Skeletal muscle cell (primary cell): ENCODE measurements around the gene LRRC8E.
"Not testable (repeated sequence)": the region's sequence is repeated elsewhere in the genome, so short reads cannot be mapped to it uniquely, and the experiment has no call there.

Source experiments
- DNase-seq: peaks from one replicate; pipeline ENCODE4 v3.0.0-alpha.2; 2010; ENCODE audit warnings: low read depth
- H3K4me3 ChIP-seq: 2 replicates; pipeline ENCODE4 v1.5.1; 2011; ENCODE audit warnings: low read depth, mild to moderate bottlenecking, control low read depth, low read length, moderate library complexity

The LRRC8E gene

DNA sequence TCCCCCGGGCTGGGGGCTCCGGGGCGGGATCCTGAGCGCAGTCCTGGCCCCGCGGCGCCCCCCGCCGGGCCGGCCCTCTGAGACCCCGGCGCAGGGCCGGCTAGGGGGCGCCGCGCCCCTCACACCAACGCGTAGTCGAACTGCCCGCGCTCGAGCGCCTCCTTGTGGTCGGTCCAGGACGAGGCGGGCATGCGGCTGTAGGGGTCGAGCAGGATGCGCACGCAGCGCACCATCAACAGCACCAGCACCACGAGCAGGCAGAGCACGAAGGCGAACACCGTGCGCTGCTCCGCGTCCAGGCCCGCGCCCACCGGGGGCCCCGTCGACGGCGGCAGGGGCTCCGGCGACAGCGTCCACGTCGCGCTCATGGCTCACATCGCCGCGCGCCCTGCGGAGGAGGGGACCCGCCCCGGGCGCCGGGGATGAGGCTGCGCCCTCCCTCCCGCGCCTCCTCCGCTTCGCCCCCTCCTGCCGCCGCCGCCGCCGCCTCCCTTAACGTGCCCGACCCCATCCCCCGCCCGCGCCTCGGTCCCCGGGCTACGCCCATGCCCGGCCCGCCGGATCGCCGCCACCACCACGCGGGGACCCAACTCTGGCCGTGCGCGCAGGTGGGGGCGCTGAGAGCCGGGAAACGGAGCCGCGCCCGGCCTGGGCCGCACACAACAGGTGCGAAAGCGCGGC, 37.0 kb downstream of the LRRC8E start:
- DNase-seq, result no peak
- H3K4me3 ChIP-seq, result peak overlapping the region; percentile 48

GRCh38 chr19:7926021-7926726, 37.9 kb downstream of the LRRC8E start, which contains the start of gene CTXN1:
CTXN1 (minus strand) TSS chr19:7926135; CDS start chr19:7925538, 597 bp downstream.
- DNase-seq, result no peak
- H3K4me3 ChIP-seq, result peak within 1 kb of the TSS; percentile 55

- no peak for DNase-seq
- no peak overlapping the region for H3K4me3 ChIP-seq
Observed at GRCh38 chr19:7926727-7927604, 38.7 kb downstream of the LRRC8E start.

DNA sequence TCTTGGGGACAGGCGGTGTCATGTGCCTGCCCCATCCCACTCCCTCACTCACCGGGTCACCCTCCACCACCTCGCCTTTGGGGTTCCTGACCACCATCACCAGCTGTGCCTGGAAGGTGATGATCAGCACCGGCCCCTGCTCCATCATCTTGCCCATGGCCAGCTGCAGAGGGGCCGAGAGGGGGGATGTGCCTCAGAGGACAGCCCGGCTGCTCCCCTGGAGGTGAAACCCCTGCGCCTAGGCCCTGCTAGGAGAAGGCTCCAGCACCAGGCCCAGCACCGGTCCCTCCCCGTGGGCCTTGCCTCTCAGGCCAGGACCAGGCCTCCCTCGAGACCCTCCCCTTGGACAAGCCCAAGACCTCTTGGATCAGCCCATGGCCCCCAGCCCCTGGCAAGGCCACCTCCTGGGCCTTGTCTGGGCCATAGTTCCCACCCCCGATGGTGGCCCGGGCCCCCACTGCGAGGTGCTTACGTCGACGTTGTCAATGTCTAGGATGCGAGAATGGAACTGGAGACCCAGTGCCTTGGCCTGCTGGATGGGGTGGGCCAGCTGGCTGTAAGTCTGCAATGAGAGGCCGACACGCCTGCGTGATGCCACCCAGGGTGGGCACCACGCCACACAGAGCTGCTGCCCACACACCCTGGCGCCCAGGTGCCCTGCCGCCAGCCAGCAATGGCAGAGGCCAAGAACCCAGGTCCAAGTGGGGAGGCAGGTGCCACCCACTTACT, 39.5 kb downstream of the LRRC8E start:
- no peak for DNase-seq

GRCh38 chr19:7928334-7928706, 40.0 kb downstream of the LRRC8E start:
- H3K4me3 ChIP-seq, result no peak overlapping the region
- no peak for DNase-seq

More for the DNA sequence above, 39.5 kb downstream of the LRRC8E start:
- no peak overlapping the region for H3K4me3 ChIP-seq

DNA sequence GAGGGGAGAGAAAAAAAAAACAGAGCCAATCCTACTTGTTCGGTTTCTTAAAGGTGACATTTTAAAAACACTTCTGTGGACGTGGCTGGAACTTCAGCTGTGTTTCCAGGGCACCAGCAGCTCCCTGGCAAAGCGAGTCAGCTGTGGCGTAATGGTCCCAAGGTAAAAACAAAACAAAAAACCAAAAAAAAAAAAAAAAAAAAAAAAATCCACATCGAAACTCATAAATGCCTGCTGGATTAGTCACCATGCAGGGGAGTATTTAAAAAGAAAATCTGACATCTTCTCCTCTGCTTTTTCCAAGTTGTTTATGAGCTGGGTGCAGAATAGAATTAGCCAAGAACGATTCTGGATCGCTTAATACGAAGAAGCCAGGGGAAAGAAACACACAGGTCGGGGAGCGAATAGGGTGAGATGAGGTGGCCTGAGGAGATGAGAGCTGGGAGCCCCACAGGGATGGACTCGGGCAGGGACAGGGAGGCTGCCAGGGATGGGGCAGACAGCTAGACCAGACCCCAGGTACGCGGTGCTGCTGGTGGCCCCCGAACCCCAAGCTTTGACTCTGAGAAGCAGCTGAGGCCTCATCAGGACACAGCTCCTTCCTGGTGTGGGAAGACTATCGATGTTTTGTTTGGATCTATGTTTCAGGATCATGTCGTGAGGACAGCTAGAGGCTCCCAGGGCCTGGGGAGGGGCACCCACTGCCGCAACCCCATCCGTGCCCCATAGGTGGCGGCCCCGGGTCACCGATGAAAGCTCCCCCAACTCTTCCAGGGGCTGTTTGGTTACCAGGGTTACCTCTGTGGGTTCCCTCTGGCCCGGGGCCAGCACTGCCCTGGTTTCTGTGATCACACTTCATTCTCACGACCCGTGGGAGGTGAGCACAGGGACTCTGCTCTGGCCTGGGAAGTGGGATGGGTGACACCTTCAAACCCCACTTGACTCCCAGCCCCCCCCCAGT, 40.7 kb downstream of the LRRC8E start:
- no peak overlapping the region for H3K4me3 ChIP-seq
- peak; percentile 44 for DNase-seq

- not testable (repeated sequence) for H3K4me3 ChIP-seq, DNase-seq
Observed at GRCh38 chr19:7930030-7930429, 41.7 kb downstream of the LRRC8E start.

- H3K4me3 ChIP-seq, result no peak overlapping the region
- DNase-seq, result no peak
Observed at GRCh38 chr19:7930765-7931164, 42.5 kb downstream of the LRRC8E start.

DNA sequence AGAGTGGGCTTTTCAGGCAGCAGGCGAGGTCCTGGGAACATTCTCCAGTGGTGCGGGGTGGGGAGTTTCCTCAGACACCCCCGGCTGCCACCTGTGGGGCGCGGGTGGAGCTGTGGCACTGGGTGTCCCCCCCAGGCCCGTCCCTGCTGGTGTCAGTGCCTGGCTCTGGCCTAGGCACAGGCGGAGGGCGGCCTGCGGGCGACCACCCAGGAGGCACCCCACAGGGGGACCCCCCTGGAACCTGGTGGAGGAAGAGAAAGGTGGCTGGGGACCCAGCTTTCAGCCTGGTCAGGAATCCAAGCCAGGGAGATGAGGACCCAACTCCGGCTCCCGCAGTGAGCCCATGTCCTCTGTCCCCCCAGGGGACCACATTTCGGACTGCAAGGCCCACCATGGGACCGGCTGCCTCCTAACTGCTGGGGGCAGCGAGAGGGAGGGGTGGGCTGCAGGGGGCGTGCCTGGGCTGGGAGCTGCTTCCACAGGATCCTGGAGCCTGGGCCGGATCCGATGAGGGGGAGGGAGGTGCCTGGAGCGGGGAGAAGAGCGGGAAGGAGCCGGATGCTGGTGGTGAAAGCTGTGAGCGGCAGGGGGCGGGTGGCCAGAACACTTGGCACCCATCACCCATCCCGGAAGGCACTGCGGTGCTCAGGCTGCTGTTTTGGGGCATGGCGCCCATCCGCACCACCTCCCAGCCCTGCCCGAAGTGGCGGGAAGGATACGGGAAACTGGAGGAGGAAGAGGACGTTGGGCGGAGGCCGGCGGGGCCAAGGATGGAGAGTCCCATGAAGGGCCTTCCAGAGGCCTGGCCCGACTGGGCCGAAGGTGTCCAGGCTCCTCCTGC, 43.1 kb downstream of the LRRC8E start:
- DNase-seq, result no peak
- H3K4me3 ChIP-seq, result no peak overlapping the region

GRCh38 chr19:7932276-7932929, 44.1 kb downstream of the LRRC8E start:
- H3K4me3 ChIP-seq, result no peak overlapping the region
- no peak for DNase-seq

DNA sequence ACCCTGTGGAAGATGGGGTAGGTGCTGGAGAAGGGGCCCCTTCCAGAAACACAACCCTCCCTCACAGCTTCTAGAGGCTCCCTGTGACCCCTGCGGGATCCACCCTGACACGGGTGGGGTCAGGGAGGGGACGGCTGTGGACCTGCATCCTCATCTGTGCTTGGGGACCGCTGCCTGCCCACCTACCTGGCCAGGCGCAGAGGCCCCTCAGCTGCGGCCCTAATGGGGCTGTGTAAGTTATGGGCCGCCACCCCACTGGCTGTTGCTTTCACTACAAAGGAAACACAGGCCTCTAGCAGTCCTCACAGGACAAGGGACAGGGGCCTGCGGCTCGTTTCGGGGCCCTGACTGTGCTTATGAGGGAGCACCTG, 44.6 kb downstream of the LRRC8E start:
- no peak for DNase-seq
- no peak overlapping the region for H3K4me3 ChIP-seq

GRCh38 chr19:7933411-7933810, 45.1 kb downstream of the LRRC8E start:
- no peak overlapping the region for H3K4me3 ChIP-seq
- no peak for DNase-seq

- H3K4me3 ChIP-seq, result no peak overlapping the region
- no peak for DNase-seq
Observed at GRCh38 chr19:7933828-7934725, 45.8 kb downstream of the LRRC8E start.

DNA sequence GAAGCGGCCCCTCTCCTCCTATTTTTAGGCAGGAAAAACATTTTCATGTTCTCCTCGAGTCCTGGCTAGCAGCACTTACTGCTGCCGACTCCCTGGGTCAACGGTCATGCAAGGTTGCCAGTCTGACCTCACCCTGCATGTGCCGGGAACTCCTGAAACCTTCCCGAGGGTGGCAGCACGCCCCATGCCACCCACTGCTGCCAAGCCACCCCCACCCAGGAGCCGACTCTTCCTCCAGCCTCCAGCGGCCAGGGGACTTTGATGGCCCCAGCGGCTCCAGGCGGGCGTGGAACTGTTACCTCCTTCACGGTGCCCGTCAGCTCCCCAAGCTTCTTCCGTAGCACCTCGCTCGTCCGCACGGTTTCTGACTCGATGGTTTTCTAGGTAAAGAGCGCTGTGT, 46.5 kb downstream of the LRRC8E start:
- no peak overlapping the region for H3K4me3 ChIP-seq
- no peak for DNase-seq

GRCh38 chr19:7940841-7941240, 52.5 kb downstream of the LRRC8E start:
- no peak overlapping the region for H3K4me3 ChIP-seq
- DNase-seq, result no peak

DNA sequence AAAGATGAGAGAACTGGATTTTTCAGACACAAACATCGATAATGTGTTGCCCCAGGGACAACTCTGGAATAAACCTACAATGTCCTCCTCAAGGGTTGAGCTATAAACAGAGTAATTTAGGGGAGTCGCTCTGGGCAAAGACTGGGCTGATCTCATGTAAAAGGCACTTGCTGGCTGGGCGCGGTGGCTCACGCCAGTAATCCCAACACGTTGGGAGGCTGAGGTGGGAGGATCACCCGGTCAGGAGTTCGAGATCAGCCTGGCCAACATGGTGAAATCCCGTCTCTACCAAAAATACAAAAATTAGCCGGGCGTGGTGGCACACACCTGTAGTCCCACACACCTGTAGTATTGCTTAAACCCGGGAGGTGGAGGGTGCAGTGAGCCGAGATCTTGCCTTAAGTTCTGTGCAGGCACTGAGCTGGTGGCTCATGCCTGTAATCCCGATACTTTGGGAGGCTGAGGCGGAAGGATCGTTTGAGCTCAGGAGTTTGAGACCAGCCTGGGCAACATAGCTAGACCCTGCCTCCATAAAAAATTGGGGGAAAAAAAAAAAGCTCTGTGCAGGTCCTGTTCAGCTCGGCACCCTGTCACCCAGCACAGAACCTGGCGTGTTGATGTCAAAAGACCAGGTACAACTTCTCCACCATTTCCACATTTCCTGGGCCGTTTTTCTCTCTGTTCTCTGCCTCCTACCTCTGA, 53.7 kb downstream of the LRRC8E start:
- H3K4me3 ChIP-seq, result peak overlapping the region; percentile 97
- DNase-seq, result no peak
